ENCODE measurements around the gene AGBL1. TPM values are rescaled to one million over a fixed set of nuclear protein-coding genes. Genes with fewer than 3 reads are reported as not detected.

AGBL1 gene
- total and polyA plus RNA-seq, 2 experiments from 2014 or later = 0.03 TPM; not detected in 1

DNA sequence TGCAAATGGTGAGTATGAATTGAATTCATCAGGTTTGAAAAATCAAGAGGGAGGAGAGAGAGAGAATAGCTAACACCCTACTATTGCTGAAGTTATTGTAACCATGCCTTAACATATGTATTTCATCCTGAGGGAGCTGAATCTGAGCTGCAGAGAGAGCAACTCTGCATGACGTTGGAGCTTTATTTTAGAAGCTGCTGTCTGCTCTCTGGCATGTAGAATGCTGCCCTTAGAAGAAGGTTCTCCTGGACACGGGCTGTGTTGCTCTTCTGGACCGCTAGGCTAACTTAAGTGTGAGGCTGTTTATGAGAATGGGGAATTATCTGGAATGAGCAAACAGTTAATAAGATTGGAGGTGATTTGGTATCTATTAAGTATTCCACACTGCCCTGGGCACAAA is 814.6 kb downstream of the AGBL1 start:
- peaks cover 19% of the 10 kb centered on the region for H3K4me1 ChIP-seq (ENCODE audit: insufficient read depth)
- H3K4me3 Mint-ChIP-seq = no peak overlapping the region
- peaks cover 26% of the 10 kb centered on the region for H3K4me1 Mint-ChIP-seq
- no peaks in the 10 kb centered on the region for H4K20me1 ChIP-seq (replicated peaks; ENCODE audit: insufficient read depth)
- H3K27me3 ChIP-seq (ENCODE audit: insufficient read depth) = no peaks in the 10 kb centered on the region
- no peaks in the 10 kb centered on the region for H3K27me3 Mint-ChIP-seq (ENCODE audit: insufficient read depth, low read depth, poor library complexity)
- no peaks in the 10 kb centered on the region for H3K36me3 Mint-ChIP-seq (ENCODE audit: low read depth)
- H3K27ac ChIP-seq (ENCODE audit: low read depth) = no peak overlapping the region
- H3K4me2 ChIP-seq = no peak overlapping the region
- H3F3A ChIP-seq (replicated peaks; ENCODE audit: low read depth) = no peaks in the 10 kb centered on the region
- H2AFZ ChIP-seq = no peak overlapping the region
- no peaks in the 10 kb centered on the region for H3K79me2 ChIP-seq (replicated peaks; ENCODE audit: insufficient read depth)
- ATAC-seq (no peak), DNase-seq (ENCODE audit: low spot score) (no peak)
- no peak overlapping the region for H3K27ac Mint-ChIP-seq
- H3K9me3 Mint-ChIP-seq = no peaks in the 10 kb centered on the region
- H3K9me2 ChIP-seq (ENCODE audit: insufficient read depth) = no peaks in the 10 kb centered on the region
- TF ChIP-seq JUNB (IDR thresholded peaks at IDR 0.05; ENCODE audit: unreplicated experiment) (no peak), EZH2phosphoT487 (IDR thresholded peaks at IDR 0.05; ENCODE audit: unreplicated experiment) (no peak), STAT1 (IDR thresholded peaks at IDR 0.05; ENCODE audit: unreplicated experiment) (no peak), CREB1 (CRISPR knock-in tag; IDR thresholded peaks at IDR 0.05; ENCODE audit: low read depth) (no peak), ZNF114 (CRISPR knock-in tag; IDR thresholded peaks at IDR 0.05) (no peak), POLR2AphosphoS5 (IDR thresholded peaks at IDR 0.05; ENCODE audit: low read depth) (no peak)
- TF ChIP-seq, protein P1, sequence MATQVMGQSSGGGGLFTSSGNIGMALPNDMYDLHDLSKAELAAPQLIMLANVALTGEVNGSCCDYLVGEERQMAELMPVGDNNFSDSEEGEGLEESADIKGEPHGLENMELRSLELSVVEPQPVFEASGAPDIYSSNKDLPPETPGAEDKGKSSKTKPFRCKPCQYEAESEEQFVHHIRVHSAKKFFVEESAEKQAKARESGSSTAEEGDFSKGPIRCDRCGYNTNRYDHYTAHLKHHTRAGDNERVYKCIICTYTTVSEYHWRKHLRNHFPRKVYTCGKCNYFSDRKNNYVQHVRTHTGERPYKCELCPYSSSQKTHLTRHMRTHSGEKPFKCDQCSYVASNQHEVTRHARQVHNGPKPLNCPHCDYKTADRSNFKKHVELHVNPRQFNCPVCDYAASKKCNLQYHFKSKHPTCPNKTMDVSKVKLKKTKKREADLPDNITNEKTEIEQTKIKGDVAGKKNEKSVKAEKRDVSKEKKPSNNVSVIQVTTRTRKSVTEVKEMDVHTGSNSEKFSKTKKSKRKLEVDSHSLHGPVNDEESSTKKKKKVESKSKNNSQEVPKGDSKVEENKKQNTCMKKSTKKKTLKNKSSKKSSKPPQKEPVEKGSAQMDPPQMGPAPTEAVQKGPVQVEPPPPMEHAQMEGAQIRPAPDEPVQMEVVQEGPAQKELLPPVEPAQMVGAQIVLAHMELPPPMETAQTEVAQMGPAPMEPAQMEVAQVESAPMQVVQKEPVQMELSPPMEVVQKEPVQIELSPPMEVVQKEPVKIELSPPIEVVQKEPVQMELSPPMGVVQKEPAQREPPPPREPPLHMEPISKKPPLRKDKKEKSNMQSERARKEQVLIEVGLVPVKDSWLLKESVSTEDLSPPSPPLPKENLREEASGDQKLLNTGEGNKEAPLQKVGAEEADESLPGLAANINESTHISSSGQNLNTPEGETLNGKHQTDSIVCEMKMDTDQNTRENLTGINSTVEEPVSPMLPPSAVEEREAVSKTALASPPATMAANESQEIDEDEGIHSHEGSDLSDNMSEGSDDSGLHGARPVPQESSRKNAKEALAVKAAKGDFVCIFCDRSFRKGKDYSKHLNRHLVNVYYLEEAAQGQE (IDR thresholded peaks at IDR 0.05; ENCODE audit: unreplicated experiment) = no peak
- TF ChIP-seq, protein P2, sequence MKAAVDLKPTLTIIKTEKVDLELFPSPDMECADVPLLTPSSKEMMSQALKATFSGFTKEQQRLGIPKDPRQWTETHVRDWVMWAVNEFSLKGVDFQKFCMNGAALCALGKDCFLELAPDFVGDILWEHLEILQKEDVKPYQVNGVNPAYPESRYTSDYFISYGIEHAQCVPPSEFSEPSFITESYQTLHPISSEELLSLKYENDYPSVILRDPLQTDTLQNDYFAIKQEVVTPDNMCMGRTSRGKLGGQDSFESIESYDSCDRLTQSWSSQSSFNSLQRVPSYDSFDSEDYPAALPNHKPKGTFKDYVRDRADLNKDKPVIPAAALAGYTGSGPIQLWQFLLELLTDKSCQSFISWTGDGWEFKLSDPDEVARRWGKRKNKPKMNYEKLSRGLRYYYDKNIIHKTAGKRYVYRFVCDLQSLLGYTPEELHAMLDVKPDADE (IDR thresholded peaks at IDR 0.05) = no peak
- TF ChIP-seq, protein P3, sequence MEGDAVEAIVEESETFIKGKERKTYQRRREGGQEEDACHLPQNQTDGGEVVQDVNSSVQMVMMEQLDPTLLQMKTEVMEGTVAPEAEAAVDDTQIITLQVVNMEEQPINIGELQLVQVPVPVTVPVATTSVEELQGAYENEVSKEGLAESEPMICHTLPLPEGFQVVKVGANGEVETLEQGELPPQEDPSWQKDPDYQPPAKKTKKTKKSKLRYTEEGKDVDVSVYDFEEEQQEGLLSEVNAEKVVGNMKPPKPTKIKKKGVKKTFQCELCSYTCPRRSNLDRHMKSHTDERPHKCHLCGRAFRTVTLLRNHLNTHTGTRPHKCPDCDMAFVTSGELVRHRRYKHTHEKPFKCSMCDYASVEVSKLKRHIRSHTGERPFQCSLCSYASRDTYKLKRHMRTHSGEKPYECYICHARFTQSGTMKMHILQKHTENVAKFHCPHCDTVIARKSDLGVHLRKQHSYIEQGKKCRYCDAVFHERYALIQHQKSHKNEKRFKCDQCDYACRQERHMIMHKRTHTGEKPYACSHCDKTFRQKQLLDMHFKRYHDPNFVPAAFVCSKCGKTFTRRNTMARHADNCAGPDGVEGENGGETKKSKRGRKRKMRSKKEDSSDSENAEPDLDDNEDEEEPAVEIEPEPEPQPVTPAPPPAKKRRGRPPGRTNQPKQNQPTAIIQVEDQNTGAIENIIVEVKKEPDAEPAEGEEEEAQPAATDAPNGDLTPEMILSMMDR (conservative IDR thresholded peaks at IDR 0.05; ENCODE audit: low read depth in 2 of 2) = no peak
- no peak overlapping the region for H3K4me3 ChIP-seq
- no peaks in the 10 kb centered on the region for H3K36me3 ChIP-seq (ENCODE audit: insufficient read depth)

Data from GM23338 (cell line).